B cell (primary cell): Measurements from ENCODE around the gene BTRC. TPM values are rescaled to one million over a fixed set of nuclear protein-coding genes. Genes with fewer than 3 reads are reported as not detected.

Experiments
- ATAC-seq: fragments of 200-7000 bp; cut with Tn5 transposase; one replicate; pipeline ENCODE4 v1.10.0; 2021; ENCODE audit warnings: low read depth, mild to moderate bottlenecking, moderate number of reproducible peaks, moderate library complexity
- CTCF ChIA-PET: fragments of 350-600 bp; sonication (Branson Sonifier 250); formaldehyde crosslinking; loops from one replicate; lab custom pipeline; 2021; ENCODE audit warnings: antibody characterized with exemption, inconsistent platforms; lab: Charles Lee
- POLR2A ChIA-PET: fragments of 350-600 bp; sonication (Branson Sonifier 250); formaldehyde crosslinking; loops from one replicate; lab custom pipeline; 2021; ENCODE audit warnings: antibody characterized with exemption; lab: Charles Lee
- DNase-seq: peaks from one replicate; pipeline ENCODE4 v3.0.0; 2013
- H2AFZ ChIP-seq: 2 replicates; pipeline ENCODE4 v1.6.1; 2012; ENCODE audit warnings: mild to moderate bottlenecking, low read depth, low read length; ENCODE audit not compliant: insufficient read depth, poor library complexity, severe bottlenecking
- H3K27ac ChIP-seq, 2 donors: 1 replicate in 1 of 2; 2 replicates in 1 of 2; pipeline ENCODE4 v1.5.1; 2012 to 2013; ENCODE audit warnings: low read length in 2 of 2, mild to moderate bottlenecking in 2 of 2, moderate library complexity in 1 of 2
- H3K27me3 ChIP-seq, 4 experiments: fragments of 200-600 bp in 1 of 4; sonication (generic) in 1 of 4; replicated peaks in 1 of 4; 1 replicate in 2 of 4; 2 replicates in 2 of 4; pipeline versions ENCODE4 v1.6.1 to v1.7.0; 2013 to 2016; ENCODE audit warnings: low read length in 3 of 4, mild to moderate bottlenecking in 2 of 4, mixed read lengths in 1 of 4, moderate library complexity in 1 of 4; ENCODE audit not compliant: insufficient read depth in 4 of 4, control insufficient read depth in 3 of 4; ENCODE audit errors: control extremely low read depth in 1 of 4
- H3K36me3 ChIP-seq, 2 experiments: replicated peaks in 1 of 2; 1 replicate in 1 of 2; 2 replicates in 1 of 2; pipeline versions ENCODE4 v1.6.1 to v1.7.1; 2013; ENCODE audit warnings: low read length in 1 of 2; ENCODE audit not compliant: insufficient read depth in 2 of 2, control insufficient read depth in 1 of 2; ENCODE audit errors: control extremely low read depth in 1 of 2, extremely low read depth in 1 of 2
- H3K4me1 ChIP-seq, 2 donors: fragments of 200-600 bp in 1 of 2; sonication (generic) in 1 of 2; 1 replicate in 1 of 2; 2 replicates in 1 of 2; pipeline versions ENCODE4 v1.5.1 to v1.6.1; 2013 to 2017; ENCODE audit warnings: low read length in 2 of 2; ENCODE audit not compliant: control insufficient read depth in 2 of 2, insufficient read depth in 2 of 2
- H3K4me2 ChIP-seq: replicated peaks from 2 replicates; pipeline ENCODE3; 2012; ENCODE audit warnings: mild to moderate bottlenecking, low read depth, low read length; ENCODE audit not compliant: poor library complexity, severe bottlenecking
- H3K4me3 ChIP-seq, 5 experiments: fragments of 200-600 bp in 1 of 5; sonication (generic) in 1 of 5; 1 replicate in 3 of 5; 2 replicates in 2 of 5; pipeline versions ENCODE4 v1.5.1 to v1.7.0; 2011 to 2016; ENCODE audit warnings: low read length in 4 of 5, mild to moderate bottlenecking in 4 of 5, low read depth in 2 of 5, control low read depth in 1 of 5, moderate library complexity in 1 of 5; ENCODE audit not compliant: insufficient read depth in 1 of 5; ENCODE audit errors: control extremely low read depth in 1 of 5, extremely low read depth in 1 of 5
- H3K79me2 ChIP-seq: fragments of 200-600 bp; sonication (generic); one replicate; pipeline ENCODE4 v1.6.0; 2016; ENCODE audit warnings: low read length; ENCODE audit not compliant: control insufficient read depth, insufficient read depth
- H3K9ac ChIP-seq: fragments of 200-600 bp; sonication (generic); 2 replicates; pipeline ENCODE4 v1.6.1; 2017; ENCODE audit warnings: mild to moderate bottlenecking, low read length, moderate library complexity
- H3K9me3 ChIP-seq, 3 donors: one replicate each; pipeline versions ENCODE4 v1.6.1 to v1.7.1; 2013; ENCODE audit warnings: low read length in 2 of 3; ENCODE audit not compliant: control insufficient read depth in 2 of 3, insufficient read depth in 1 of 3; ENCODE audit errors: control extremely low read depth in 1 of 3
- H4K20me1 ChIP-seq: 2 replicates; pipeline ENCODE4 v1.6.0; 2012; ENCODE audit warnings: mild to moderate bottlenecking, low read length; ENCODE audit not compliant: insufficient read depth, control insufficient read depth, poor library complexity, severe bottlenecking
- H3K27ac Mint-ChIP-seq: one replicate; pipeline ENCODE4 v1.8.0; 2021; ENCODE audit warnings: mixed read lengths
- H3K27me3 Mint-ChIP-seq: one replicate; pipeline ENCODE4 v1.8.0; 2021; ENCODE audit warnings: mixed read lengths
- H3K4me1 Mint-ChIP-seq: one replicate; pipeline ENCODE4 v1.8.0; 2021; ENCODE audit warnings: mixed read lengths
- H3K4me3 Mint-ChIP-seq: one replicate; pipeline ENCODE4 v1.8.0; 2021; ENCODE audit warnings: mixed read lengths
- H3K9me3 Mint-ChIP-seq: one replicate; pipeline ENCODE4 v1.8.0; 2022; ENCODE audit warnings: mixed read lengths; ENCODE audit not compliant: insufficient read depth
- EZH2 ChIP-seq: IDR thresholded peaks from 2 replicates; pipeline ENCODE4 v1.6.1; 2012; ENCODE audit warnings: borderline replicate concordance, low read depth, mild to moderate bottlenecking, moderate library complexity, low read length; ENCODE audit not compliant: insufficient read depth, poor library complexity, severe bottlenecking
- WGBS: methylation state at CpG from one replicate; pipeline ENCODE4 v1.1.5; 2013; ENCODE audit warnings: missing lambda C conversion rate; ENCODE audit not compliant: insufficient coverage; 5-methylcytosine and 5-hydroxymethylcytosine counted together
- intact Hi-C: fragments of 100-400 bp; cut with micrococcal nuclease; formaldehyde crosslinking; loops from one replicate; pipeline ENCODE4 v1.10.0; 2022
- polyA plus RNA-seq: library from polyadenylated mRNA; depleted of rRNA; stranded (reverse); fragments of >200 nt; gene quantifications from 2 replicates; pipeline ENCODE4 v1.2.3, GENCODE V29; 2012
- total RNA-seq, 2 donors: library from RNA; stranded (reverse); fragments of 120-200 nt in 1 of 2; gene quantifications; 1 replicate in 1 of 2; 2 replicates in 1 of 2; pipeline versions ENCODE4 v1.2.3 to v1.2.4, GENCODE V29; 2013 to 2022
- TF ChIP-seq, protein P1 (sequence below): fragments of 200-600 bp; IDR thresholded peaks from one replicate; pipeline ENCODE4 v1.8.0; 2022; ENCODE audit warnings: antibody characterized with exemption, mild to moderate bottlenecking

BTRC gene
- total and polyA plus RNA-seq, 2 donors (not counting 1 experiment from before 2014, with no cell fraction given), result 4.3 to 21.9 TPM

DNA sequence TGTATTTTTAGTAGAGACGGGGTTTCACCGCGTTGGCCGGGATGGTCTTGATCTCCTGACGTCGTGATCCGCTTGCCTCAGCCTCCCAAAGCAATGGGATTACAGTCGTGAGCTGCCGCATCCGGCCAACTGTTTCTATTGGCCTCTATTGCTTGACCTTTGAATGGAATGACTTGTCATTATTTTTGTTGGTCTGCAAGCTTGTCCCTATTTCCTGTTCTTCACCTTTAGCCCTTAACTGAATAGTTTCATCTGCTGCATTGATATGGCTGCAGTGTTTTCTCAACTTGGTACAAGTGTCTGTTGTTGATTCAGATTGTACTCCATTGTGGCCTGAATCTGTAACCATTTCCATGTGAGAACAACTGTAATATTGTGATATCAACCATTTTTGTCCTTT is 128.6 kb downstream of the BTRC start:
- Histone ChIP-seq H4K20me1 (peaks cover 5% of the 10 kb centered on the region), H3K27me3 (no peaks in the 10 kb centered on the region), H3K27ac (no peak overlapping the region), H2AFZ (no peak overlapping the region), H3K9me3 (no peaks in the 10 kb centered on the region), H3K4me1 (no peaks in the 10 kb centered on the region), H3K36me3 (peaks cover 0 to 3% of the 10 kb centered on the region in 2 experiments), H3K79me2 (no peaks in the 10 kb centered on the region), H3K4me2 (no peak overlapping the region), H3K4me3 (no peak overlapping the region), H3K9ac (no peak overlapping the region)
- ATAC-seq, result no peak
- WGBS, result 98% methylated on average over 8 of the region's 10 CpGs
- Mint-ChIP-seq H3K9me3 (no peaks in the 10 kb centered on the region), H3K4me1 (no peaks in the 10 kb centered on the region), H3K27ac (no peak overlapping the region), H3K4me3 (no peak overlapping the region), H3K27me3 (no peaks in the 10 kb centered on the region)
- ChIA-PET CTCF (interaction anchor here (3.0 kb wide), 1 partner anchor 15 kb away, joined by 11 read pairs; no protein-coding TSS in a partner anchor), POLR2A (no interaction called here)
- TF ChIP-seq EZH2, result no peak
- TF ChIP-seq, protein P1, sequence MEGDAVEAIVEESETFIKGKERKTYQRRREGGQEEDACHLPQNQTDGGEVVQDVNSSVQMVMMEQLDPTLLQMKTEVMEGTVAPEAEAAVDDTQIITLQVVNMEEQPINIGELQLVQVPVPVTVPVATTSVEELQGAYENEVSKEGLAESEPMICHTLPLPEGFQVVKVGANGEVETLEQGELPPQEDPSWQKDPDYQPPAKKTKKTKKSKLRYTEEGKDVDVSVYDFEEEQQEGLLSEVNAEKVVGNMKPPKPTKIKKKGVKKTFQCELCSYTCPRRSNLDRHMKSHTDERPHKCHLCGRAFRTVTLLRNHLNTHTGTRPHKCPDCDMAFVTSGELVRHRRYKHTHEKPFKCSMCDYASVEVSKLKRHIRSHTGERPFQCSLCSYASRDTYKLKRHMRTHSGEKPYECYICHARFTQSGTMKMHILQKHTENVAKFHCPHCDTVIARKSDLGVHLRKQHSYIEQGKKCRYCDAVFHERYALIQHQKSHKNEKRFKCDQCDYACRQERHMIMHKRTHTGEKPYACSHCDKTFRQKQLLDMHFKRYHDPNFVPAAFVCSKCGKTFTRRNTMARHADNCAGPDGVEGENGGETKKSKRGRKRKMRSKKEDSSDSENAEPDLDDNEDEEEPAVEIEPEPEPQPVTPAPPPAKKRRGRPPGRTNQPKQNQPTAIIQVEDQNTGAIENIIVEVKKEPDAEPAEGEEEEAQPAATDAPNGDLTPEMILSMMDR, result no peak
- DNase-seq, result no peak
- intact Hi-C loops, result no loop called here

DNA sequence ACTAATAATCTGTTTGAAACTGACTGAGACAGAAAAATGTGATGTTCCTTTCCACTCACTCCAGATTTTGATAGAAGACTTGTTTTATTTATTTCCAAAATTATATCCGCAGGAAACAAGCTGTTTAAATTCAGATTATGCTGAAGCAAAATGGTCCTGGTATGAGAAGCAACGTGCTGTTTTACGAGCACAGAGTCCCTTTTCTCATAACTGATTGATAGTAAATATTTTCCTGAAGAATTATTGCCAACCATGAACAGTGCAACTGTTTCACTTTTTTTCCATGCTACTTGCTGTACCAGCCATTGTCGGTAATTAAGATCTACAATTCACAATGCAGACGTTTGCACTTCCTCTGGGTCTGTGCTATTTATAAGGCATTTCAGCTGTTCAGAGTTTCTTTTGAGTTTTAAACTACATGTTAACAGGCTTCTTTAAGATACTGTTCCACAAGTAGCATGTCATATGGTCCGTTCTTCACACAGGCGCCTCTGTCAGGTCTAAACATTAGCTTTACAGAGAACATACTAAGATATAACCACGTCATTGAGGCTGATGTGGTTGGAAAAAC is 130.3 kb downstream of the BTRC start:
- intact Hi-C loops, result no loop called here
- Histone ChIP-seq H3K27ac (no peak overlapping the region), H4K20me1 (peaks cover 6% of the 10 kb centered on the region), H3K9ac (no peak overlapping the region), H3K36me3 (peaks cover 0 to 3% of the 10 kb centered on the region in 2 experiments), H3K9me3 (no peaks in the 10 kb centered on the region), H3K4me1 (no peaks in the 10 kb centered on the region), H3K79me2 (no peaks in the 10 kb centered on the region), H3K4me3 (no peak overlapping the region), H2AFZ (no peak overlapping the region), H3K4me2 (no peak overlapping the region), H3K27me3 (no peaks in the 10 kb centered on the region)
- ATAC-seq (no peak), DNase-seq (no peak)
- CTCF ChIA-PET, result interaction anchor here (3.0 kb wide), 1 partner anchor 17 kb away, joined by 11 read pairs; no protein-coding TSS in a partner anchor
- Mint-ChIP-seq H3K9me3 (no peaks in the 10 kb centered on the region), H3K27ac (no peak overlapping the region), H3K4me1 (no peaks in the 10 kb centered on the region), H3K27me3 (no peaks in the 10 kb centered on the region), H3K4me3 (no peak overlapping the region)
- POLR2A ChIA-PET, result no interaction called here
- WGBS, result 57% methylated on average over 1 of the region's 8 CpGs
- TF ChIP-seq, protein P1, result no peak
- no peak for TF ChIP-seq EZH2
